COLO668 (cell line): ENCODE data around the gene STON2.
A peak's percentile ranks its signal among the peaks of the same experiment; 100 is the strongest.
"Not testable (repeated sequence)": the region's sequence is repeated elsewhere in the genome, so short reads cannot be mapped to it uniquely, and the experiment has no call there.

Experiments used
- DNase-seq: peaks from one replicate; lab custom pipeline; 2025; ENCODE audit not compliant: unreplicated experiment; lab: John Stamatoyannopoulos, UW

The STON2 gene, protein sequence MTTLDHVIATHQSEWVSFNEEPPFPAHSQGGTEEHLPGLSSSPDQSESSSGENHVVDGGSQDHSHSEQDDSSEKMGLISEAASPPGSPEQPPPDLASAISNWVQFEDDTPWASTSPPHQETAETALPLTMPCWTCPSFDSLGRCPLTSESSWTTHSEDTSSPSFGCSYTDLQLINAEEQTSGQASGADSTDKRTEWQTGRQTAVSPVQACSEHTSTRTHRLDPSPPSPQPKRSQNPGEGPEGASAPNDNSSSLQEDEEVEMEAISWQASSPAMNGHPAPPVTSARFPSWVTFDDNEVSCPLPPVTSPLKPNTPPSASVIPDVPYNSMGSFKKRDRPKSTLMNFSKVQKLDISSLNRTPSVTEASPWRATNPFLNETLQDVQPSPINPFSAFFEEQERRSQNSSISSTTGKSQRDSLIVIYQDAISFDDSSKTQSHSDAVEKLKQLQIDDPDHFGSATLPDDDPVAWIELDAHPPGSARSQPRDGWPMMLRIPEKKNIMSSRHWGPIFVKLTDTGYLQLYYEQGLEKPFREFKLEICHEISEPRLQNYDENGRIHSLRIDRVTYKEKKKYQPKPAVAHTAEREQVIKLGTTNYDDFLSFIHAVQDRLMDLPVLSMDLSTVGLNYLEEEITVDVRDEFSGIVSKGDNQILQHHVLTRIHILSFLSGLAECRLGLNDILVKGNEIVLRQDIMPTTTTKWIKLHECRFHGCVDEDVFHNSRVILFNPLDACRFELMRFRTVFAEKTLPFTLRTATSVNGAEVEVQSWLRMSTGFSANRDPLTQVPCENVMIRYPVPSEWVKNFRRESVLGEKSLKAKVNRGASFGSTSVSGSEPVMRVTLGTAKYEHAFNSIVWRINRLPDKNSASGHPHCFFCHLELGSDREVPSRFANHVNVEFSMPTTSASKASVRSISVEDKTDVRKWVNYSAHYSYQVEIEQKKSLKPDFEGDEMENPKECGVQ

DNA sequence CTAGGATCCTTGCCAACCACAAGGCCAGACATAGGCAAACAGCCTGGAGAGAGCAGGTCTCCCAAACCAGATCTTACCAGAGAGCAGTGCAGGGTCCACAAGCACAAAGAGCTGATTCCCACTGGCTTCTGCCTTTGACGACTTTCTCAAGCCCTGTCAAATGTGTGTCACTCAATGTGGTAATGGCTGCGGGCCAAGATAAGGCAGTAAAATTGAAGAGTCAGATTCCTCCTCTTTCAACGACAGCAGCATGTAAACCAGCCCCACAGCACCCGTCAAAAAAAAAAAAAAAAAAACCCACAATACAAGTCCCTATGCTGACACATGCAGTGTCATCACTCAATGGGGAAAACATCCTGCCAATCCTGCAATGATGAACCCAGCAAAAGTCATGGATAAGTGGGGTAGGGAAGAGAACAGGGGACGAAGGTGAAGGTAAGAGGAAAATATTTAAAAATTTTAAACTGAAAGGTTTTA, at the start of gene STON2:
STON2 (minus strand) TSS at position 123 of the 477 bp plus-strand sequence. CDS start 1,942 bp downstream, outside the sequence.
- DNase-seq = peak; percentile 42

DNA sequence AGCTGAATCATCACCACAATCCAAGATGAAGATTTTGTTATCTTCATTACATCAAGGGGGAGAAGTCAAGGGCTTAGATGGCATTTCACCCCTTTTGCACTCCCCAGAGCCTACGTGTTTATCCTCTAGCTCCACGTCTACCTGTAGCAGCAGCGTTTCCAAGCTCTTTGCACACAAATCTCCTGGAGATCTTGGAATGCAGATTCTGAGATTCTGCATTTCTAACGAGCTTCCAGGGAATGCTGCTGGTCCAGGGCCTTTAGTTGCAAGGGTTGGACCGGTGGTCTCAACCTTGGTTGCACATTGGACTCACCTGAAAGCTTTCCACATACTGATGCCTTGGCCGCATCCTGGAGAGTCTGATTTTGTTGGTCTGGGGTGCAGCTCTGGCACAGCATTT, 49.5 kb upstream of the STON2 start:
- DNase-seq = no peak

DNA sequence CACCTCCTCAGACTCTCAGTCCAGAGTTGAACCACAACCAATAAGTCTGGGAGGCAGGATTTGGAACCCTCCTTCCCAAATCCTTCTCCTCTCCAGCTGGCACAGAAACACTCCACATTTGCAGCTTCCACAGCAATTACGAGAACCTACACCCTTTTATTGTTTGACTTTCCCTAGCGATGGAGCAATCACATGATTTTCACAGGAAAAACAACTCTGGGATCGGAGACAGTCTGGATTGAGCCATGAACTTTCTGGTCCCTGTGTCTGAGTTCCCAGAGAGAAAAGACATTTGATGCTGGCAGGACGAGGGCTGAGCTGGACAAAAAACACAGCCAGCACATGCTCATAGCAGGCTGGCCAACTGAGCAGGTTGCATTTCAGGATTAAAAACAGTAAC, 49.0 kb upstream of the STON2 start:
- DNase-seq = no peak

DNA sequence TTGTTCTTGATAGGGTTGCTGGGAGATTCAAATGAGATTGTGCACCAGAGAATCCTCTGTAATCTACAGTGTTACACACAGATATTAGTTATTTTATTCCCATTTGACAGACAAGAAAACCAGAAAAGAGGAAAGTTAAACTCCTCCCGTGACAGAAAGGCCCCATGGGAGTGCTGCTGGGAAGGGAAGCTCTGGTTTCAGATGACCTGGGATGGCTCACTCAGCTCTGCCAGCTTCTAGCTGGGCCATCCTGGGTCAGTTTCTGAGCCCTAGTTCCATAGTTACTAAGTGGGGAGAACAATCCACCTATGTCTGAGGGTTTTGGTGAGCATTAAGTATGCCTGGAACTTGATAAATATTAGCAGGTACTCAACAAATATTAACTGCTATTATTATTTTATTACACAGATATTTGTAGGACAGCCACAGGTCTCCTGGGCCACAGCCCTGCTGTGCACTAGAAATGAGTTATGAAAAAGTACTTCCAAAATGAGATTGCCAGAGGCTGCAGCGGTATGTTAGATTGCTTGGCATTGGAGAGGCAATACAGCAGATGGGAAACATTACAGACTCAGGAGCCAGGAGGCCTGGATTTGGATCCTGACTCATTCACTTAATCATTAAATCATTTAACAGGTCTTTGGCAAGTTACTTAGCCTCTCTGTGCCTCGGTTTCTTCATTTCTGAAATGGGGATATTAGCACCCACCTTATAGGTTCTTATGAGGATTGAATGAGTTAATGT, 47.1 kb upstream of the STON2 start:
- DNase-seq = no peak

DNA sequence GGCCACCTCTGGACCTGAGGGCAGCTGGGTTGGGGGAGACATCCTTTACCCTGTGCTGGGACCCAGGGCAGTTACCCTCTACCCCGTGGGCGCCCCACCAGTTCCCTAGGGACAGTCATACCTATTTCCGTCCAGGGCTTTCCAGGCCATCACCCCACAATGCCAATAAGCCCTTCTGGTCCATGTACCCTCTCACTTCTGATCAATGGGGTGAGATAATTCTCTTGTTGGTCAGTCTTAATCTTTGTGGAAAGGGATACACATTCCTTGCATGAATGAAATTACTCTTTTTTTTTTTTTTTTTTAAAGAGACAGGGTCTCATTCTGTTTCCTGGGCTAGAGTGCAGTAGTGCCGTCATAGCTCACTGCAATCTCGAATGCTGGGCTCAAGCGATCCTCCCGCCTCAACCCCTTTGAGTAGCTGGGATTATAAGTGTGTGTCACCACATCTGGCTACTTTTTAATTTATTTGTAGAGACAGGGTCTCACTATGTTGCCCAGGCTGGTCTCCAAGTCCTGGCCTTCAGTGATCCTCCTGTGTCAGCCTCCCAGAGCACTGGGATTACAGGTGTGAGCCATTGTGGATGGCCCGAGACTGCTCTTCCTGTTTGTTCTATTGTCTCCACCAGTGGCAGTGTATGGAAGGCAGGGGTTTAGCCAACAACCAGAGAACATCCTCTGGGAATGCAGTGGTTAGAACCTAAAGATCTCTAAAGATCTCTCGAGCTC, 46.3 kb upstream of the STON2 start:
- DNase-seq = no peak

DNA sequence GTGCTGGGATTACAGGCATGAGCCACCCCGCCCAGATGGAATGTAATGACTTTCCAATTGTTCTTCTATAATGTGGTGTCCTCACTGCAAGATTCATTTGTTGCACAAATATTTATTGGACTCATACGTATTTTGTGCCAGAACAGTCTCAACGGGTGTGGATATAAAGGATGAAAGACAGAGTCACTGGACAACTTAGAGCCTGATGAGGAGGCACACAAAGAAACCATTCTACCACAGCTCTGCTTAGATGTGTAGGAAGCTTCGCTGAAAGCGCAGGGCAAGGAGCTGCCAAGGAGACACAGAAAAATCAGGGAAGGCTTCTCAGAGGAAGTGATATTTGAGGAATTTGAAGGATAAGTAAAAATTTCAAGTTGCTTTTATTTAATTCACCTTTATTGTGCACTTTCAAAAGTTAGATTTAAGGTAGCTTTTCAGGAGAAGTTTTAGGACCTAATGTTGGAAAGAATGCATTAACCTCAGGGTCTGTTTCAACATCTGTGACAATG, 41.6 kb upstream of the STON2 start:
- no peak for DNase-seq

DNA sequence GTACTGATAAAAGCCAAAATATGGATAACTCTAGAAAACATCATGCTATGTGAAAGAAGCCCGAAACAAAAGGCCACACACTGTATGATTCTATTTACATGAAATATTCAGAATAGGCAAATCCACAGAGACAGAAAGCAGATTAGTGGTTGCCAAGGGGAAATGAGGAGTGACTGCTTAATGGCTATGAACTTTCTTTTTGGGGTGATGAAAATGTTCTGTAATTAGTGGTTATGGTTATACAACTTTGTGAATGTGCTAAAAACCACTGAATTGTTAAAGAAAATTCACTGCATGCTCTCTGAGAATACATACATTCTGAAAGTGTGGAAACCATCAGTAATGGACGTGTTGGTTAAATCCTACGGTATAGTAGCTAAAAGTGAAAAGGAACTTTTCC, 39.9 kb upstream of the STON2 start:
- no peak for DNase-seq

DNA sequence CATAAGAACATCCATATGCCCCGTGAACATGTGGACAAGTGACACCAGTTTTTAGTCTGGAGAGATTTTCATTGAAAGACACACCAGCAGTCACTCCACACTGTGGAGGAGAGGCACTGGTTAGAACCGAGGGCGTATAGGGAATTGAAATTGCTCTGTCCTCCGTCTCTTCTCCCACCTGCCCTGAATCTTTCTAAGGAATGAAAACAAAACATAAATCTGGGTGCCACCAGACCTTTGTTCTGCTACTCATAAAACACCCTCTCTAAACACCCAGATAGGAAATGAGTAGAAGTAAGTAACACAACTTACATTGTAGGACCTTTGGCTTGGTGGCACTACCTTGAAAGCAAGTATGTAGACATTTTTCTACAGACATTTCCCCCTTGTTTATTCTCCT, 37.1 kb upstream of the STON2 start:
- DNase-seq = peak; percentile 44

DNA sequence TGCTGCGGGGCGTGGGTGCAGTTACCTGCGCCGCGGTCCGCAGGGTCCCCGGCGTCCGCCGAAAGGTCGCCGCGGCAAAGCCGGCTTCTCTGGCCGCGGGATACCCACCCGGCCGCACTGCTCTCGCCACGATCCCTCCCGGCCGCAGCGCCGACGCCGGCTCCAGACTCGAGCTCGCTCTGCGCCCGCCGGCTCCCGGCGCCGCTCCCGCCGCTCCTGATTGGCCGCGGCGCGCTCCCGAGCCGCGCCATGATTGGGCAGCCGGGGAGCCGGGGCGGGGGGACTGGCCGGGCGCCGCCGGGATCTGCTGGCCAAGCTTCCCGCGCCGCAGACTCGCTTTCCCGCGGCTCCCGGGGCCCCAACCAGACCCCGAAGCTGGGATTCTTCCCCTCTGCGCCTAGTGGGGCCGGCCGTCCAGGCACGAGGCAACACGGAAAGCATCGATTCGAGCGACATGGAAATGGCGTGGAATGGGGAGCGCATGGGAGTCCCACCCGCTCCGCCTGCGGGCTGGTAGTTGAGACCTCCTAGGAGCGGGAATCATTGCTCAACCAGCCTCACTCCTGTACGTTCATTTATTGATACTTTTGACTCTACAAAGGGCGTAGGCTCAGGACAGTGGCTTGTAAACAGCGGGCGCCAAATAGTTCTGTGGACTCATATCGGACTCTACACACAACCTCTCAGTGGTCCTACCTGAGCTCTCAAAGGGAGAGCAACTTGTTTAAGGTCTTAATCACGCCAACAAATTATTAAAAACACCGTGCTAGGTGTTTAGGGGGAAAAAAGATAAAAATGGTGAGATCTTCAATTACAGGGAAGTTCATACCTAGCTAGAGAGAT, 36.4 kb upstream of the STON2 start:
- DNase-seq = peak; percentile 97

DNA sequence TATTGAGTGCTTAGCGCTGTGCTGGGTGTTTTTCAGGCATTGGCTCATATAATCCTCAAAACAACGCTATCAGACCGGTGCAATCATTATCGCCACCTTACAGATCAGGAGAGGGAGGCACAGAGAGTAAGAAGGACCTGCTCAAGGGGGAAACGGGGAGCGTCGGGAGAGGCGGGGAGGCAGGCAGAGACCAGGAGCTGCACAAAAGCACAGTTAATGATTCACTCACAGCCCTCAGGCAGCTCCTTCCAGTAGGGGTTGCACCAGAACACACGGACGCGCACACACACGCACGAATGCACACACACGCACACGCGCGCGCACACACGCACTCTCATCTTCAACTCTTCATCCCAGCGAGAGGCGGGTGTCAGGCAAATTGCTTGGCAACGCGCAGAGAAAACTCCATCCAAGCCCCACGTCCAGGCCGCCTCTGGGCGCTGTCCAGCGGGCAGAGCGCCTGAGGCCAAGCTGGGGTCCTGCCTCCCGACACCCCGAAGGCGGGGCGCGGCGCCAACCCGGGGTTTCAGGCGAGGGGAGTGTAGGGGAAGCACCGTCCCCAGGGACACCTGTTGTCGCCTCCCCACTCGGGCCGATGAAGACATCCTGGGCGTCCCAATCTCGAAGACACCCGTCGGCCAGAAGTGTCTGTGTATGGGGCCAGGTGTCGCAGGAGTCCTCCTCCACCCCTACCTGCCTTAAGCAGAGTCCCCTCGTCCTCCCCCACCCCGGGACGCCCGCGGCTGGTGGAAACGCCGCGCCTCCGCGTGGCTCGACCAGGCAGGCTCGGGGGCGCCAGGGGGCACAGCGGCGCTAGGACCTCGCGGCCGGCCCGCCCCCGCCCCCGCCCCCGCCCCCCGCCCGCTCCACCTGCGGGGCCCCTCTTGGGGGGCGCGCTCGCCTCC, 35.5 kb upstream of the STON2 start:
- peak; percentile 91 for DNase-seq

DNA sequence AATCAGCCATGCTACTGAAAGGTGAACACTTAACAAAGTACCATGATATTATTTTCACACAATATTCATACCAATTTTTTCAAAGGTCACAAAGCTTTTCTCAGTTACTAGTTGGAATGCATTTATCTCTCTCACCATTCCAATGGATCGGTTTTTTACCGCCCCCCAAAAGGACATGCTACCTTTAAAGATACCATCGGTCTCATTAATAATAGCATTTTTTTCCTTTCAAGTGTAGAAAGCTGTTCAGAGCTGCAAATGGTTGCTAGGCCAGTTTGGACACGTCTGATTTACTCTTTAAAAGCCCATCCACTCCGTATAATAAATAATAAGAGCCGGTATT, 34.9 kb upstream of the STON2 start:
- DNase-seq = no peak

DNA sequence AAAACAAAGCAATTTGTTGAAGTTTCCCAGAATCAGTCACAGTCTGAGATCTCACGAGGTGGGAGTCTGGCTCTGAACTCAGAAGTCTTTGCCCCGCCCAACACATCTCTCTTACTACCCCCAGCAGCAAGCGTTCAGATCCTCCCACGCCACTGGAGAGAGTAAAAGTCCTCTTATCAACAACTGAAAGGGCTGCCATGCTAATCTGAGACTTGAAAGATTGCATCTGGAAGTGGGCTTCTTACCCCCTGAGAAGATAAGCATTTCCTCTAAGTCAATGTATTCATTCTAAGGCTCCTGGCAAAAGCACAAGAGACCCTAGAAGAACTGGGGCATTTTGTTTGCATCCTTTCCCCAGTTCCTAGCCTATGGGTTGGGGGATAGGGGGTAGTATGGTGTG, 34.1 kb upstream of the STON2 start:
- no peak for DNase-seq

DNA sequence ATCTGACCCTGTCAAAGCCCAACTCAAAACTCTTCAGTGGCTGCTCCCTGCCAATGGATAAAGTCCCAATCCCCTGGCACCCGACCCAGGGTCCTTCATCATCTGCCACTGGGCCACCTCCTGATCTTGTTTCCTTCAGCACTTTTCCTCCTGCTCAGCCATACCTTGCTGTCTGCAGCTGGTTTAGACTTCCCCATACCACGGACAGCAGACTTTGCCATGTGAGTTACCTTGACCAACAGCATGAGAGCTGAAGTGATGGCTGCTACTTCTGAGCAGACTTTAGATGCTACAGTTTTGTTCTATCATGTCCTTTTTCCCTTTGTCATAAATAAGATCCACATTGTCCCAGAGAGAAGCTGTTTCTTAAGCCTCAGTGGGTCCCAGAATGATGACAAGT, 33.3 kb upstream of the STON2 start:
- DNase-seq = no peak

DNA sequence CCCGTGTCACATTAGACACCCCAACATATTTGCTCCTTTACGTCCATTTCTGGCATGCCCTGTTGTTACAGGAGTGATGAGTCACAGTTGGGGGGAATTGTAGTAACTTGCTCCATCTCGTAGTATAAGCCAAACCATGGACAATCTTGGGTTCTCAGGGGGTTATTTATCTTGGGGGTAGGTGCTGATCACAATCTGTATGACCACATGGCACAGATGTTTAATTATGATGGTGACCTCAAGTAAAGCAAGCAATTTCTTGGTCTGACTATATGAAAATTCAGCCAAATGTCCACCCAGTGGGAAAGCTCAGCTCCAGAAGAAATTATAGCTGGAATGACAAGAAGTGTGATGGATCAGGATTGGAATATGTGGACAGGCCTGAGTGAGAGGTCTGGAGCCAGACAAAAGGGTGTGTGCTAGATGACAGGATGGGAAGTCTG, 32.1 kb upstream of the STON2 start:
- no peak for DNase-seq

DNA sequence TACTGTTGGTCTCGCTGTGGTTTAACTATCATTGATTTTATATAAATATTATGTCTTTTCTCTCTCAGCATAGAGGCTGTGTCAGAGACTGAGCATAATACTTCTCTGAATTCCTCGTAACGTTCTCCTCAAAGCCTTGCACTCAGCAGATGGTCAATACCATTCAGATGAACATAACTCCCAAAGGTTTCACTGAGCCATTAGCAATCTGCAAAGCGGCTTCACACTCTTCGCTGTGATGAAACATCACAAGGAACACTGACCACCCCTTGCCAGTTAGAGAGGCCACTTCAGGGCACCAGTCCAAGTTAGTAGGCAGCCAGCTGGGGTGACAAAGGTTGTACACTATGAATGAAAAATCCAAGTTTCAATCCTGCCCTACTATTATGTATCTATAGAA, 30.1 kb upstream of the STON2 start:
- DNase-seq = no peak

DNA sequence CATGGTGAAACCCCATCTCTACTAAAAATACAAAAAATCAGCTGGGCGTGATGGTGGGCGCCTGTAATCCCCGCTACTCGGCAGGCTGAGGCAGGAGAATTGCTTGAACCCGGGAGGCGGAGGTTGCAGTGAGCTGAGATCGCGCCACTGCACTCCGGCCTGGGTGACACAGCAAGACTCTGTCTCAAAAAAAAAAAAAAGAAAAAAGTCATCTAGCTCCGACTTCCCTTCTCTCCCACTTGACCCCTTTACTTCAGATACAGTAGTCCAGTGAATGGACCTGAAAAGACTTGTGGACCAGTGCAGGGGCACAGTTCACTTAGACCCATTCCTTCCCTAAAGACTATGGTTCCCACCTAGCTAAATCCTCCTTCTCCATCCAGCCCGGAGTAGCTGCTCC, 29.6 kb upstream of the STON2 start:
- DNase-seq = not testable (repeated sequence)

DNA sequence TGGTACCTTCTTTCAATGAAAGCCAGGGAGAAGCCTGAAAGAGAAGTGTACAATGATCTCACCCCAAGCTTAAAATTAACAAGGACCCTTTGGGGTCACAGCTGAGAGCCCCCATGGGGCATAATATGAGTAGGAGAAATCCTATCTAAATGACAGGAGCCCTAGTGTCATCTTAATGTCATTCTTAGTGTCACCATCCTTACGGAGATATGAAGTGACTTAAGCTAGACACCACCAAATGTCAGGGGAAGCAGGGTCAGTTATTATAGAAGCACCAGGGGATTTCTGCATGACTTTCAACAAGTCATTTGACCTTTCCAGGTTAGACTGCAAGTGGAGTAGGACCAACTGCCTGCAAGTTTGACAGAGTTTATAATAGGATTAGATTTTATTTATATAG, 28.9 kb upstream of the STON2 start:
- no peak for DNase-seq

DNA sequence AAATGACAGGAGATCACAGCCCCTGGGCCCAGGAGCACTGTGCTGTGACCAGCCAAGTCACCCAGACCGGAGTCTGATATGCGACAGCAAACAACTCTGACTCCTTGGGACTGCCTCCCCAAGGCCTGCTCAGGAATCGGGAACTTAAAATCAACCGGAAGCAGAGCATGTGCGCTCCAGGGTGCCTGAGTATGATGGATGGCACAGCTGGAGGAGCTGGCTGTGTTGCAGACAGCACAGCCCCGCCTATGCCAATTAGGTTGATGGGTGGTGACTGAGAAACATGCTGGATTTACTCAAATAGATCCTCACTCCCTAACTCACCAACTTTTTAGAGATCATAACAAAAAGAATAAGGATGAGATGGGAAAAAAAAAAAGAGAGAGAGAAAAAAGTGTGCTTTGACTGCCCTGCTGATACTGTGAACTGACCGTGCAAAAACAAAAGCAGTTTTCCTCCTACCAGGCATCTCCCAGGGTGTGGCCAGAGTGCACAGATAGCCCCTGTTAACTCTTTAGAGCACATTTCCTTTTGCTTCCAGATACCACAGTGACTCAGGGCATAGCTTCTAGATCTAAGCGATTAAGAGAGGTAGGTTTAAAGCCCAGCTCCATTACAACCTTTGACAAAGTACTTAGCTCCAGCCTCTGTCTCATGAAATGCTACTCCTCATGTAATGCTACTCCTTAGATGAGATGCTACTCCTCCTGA, 27.4 kb upstream of the STON2 start:
- peak; percentile 14 for DNase-seq
